ENCODE data around the gene BHMT2.

The BHMT2 gene

GRCh38 chr5:79124607-79125006 is 55.0 kb downstream of the BHMT2 start:
- DNase-seq: no peak

DNA sequence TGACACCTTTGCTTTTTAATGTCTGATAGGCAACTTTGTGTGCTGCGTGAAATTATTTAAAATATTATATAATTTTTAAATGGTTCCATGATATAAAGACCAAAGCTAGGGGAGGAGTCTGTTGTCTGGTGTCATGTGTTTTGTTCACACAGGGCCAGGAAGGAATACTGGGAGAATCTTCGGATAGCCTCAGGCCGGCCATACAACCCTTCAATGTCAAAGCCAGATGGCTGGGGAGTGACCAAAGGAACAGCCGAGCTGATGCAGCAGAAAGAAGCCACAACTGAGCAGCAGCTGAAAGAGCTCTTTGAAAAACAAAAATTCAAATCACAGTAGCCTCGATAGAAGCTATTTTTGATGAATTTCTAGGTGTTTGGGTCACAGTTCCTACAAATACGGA is 61.2 kb downstream of the BHMT2 start:
- no peak for DNase-seq

GRCh38 chr5:79133121-79133656 is 63.6 kb downstream of the BHMT2 start:
- DNase-seq: peak in 1 of 2 experiments; percentile 68

- DNase-seq: peak; percentile 21 to 73
These were observed 64.3 kb downstream of the BHMT2 start for GRCh38 chr5:79133657-79134451.

GRCh38 chr5:79135790-79136553 is 66.4 kb downstream of the BHMT2 start:
- DNase-seq: no peak

- DNase-seq: no peak
These were observed 67.1 kb downstream of the BHMT2 start for GRCh38 chr5:79136618-79137017.

Measured in SW 1271 (cell line).